DOHH2 (cell line): ENCODE data around the gene DNMT1.

Source experiments
- H3F3A ChIP-seq: fragments of 200-600 bp; sonication (generic), shearing (Covaris generic); 2 replicates; pipeline ENCODE4 v1.6.0; 2016; ENCODE audit warnings: antibody characterized with exemption, mild to moderate bottlenecking; ENCODE audit not compliant: control insufficient read depth, insufficient read depth
- H3K27ac ChIP-seq: fragments of 200-600 bp; sonication (generic); 2 replicates; pipeline ENCODE4 v1.5.1; 2014; ENCODE audit warnings: low read depth, mild to moderate bottlenecking, low read length, moderate library complexity
- H3K27me3 ChIP-seq: fragments of 200-600 bp; sonication (generic); 2 replicates; pipeline ENCODE4 v1.6.1; 2014; ENCODE audit warnings: mild to moderate bottlenecking, low read length, mixed read lengths; ENCODE audit not compliant: control insufficient read depth
- H3K36me3 ChIP-seq: fragments of 200-600 bp; sonication (generic); 2 replicates; pipeline ENCODE4 v1.6.1; 2014; ENCODE audit warnings: mild to moderate bottlenecking, low read length, moderate library complexity, mixed read lengths; ENCODE audit not compliant: control insufficient read depth
- H3K4me1 ChIP-seq: fragments of 200-600 bp; sonication (generic); 2 replicates; pipeline ENCODE4 v1.6.1; 2014; ENCODE audit warnings: mild to moderate bottlenecking, low read length, mixed read lengths; ENCODE audit not compliant: control insufficient read depth
- H3K4me2 ChIP-seq: fragments of 200-600 bp; sonication (generic); 2 replicates; pipeline ENCODE4 v1.6.0; 2014; ENCODE audit warnings: mild to moderate bottlenecking, low read length, moderate library complexity
- H3K4me3 ChIP-seq: fragments of 200-600 bp; sonication (generic); 2 replicates; pipeline ENCODE4 v1.5.1; 2014; ENCODE audit warnings: mild to moderate bottlenecking, low read length, mixed read lengths
- H3K79me2 ChIP-seq: fragments of 200-600 bp; sonication (generic); 2 replicates; pipeline ENCODE4 v1.6.1; 2014; ENCODE audit warnings: mild to moderate bottlenecking, low read length, mixed read lengths; ENCODE audit not compliant: control insufficient read depth
- H3K9me2 ChIP-seq: fragments of 200-600 bp; sonication (generic); replicated peaks from 2 replicates; pipeline ENCODE4 v1.6.1; 2014; ENCODE audit warnings: mild to moderate bottlenecking, low read length, mixed read lengths; ENCODE audit not compliant: control insufficient read depth
- H3K9me3 ChIP-seq: fragments of 200-600 bp; sonication (generic); 2 replicates; pipeline ENCODE4 v1.6.1; 2014; ENCODE audit warnings: antibody characterized with exemption, low read length, mixed read lengths; ENCODE audit not compliant: control insufficient read depth, insufficient read depth
- H4K20me1 ChIP-seq: fragments of 200-600 bp; sonication (generic); 2 replicates; pipeline ENCODE4 v1.6.0; 2014; ENCODE audit warnings: low read depth, mild to moderate bottlenecking, antibody characterized with exemption, low read length, moderate library complexity; ENCODE audit not compliant: control insufficient read depth, insufficient read depth
- CTCF ChIP-seq: fragments of 200-600 bp; sonication (generic); IDR thresholded peaks from one replicate; pipeline ENCODE4 v1.5.1; 2014; ENCODE audit warnings: antibody characterized with exemption, mild to moderate bottlenecking, low read depth, low read length; ENCODE audit not compliant: poor library complexity, severe bottlenecking
- EZH2phosphoT487 ChIP-seq: fragments of 200-600 bp; sonication (generic); IDR thresholded peaks from 2 replicates; pipeline ENCODE4 v1.6.1; 2017; ENCODE audit warnings: borderline replicate concordance, mild to moderate bottlenecking, antibody characterized with exemption, low read length, moderate library complexity, mixed read lengths

DNMT1 gene

GRCh38 chr19:10120538-10121189 is 74.1 kb downstream of the DNMT1 start:
- Histone ChIP-seq H3F3A (peaks cover 35% of the 10 kb centered on the region), H3K4me2 (no peak overlapping the region), H3K9me3 (no peaks in the 10 kb centered on the region), H4K20me1 (peaks cover 6% of the 10 kb centered on the region), H3K27ac (no peak overlapping the region), H3K27me3 (no peaks in the 10 kb centered on the region), H3K4me1 (peaks cover 23% of the 10 kb centered on the region), H3K36me3 (peaks cover 38% of the 10 kb centered on the region), H3K79me2 (peaks cover 24% of the 10 kb centered on the region), H3K4me3 (no peak overlapping the region), H3K9me2 (no peaks in the 10 kb centered on the region)
- TF ChIP-seq CTCF: no peak
- TF ChIP-seq EZH2phosphoT487: no peak

GRCh38 chr19:10118960-10119359 is 75.8 kb downstream of the DNMT1 start:
- Histone ChIP-seq H3K27me3 (no peaks in the 10 kb centered on the region), H3K4me2 (peak overlapping the region; percentile 86), H3K36me3 (peaks cover 54% of the 10 kb centered on the region), H3K9me3 (no peaks in the 10 kb centered on the region), H3K9me2 (no peaks in the 10 kb centered on the region), H3K4me3 (peak overlapping the region; percentile 95), H4K20me1 (peaks cover 6% of the 10 kb centered on the region), H3F3A (peaks cover 24% of the 10 kb centered on the region), H3K4me1 (peaks cover 23% of the 10 kb centered on the region), H3K79me2 (peaks cover 24% of the 10 kb centered on the region), H3K27ac (peak overlapping the region; percentile 53)
- TF ChIP-seq CTCF (no peak), EZH2phosphoT487 (no peak)

- Histone ChIP-seq H3K4me3 (no peak overlapping the region), H3F3A (peaks cover 21% of the 10 kb centered on the region), H3K36me3 (peaks cover 62% of the 10 kb centered on the region), H3K27ac (no peak overlapping the region), H3K4me1 (peaks cover 25% of the 10 kb centered on the region), H3K9me2 (no peaks in the 10 kb centered on the region), H3K4me2 (no peak overlapping the region), H4K20me1 (peaks cover 6% of the 10 kb centered on the region), H3K27me3 (no peaks in the 10 kb centered on the region), H3K79me2 (peaks cover 24% of the 10 kb centered on the region), H3K9me3 (no peaks in the 10 kb centered on the region)
- no peak for TF ChIP-seq EZH2phosphoT487
- TF ChIP-seq CTCF: no peak
These were observed 77.7 kb downstream of the DNMT1 start for GRCh38 chr19:10116866-10117616.
